ENCODE measurements around the gene TOR1AIP2.

DNA sequence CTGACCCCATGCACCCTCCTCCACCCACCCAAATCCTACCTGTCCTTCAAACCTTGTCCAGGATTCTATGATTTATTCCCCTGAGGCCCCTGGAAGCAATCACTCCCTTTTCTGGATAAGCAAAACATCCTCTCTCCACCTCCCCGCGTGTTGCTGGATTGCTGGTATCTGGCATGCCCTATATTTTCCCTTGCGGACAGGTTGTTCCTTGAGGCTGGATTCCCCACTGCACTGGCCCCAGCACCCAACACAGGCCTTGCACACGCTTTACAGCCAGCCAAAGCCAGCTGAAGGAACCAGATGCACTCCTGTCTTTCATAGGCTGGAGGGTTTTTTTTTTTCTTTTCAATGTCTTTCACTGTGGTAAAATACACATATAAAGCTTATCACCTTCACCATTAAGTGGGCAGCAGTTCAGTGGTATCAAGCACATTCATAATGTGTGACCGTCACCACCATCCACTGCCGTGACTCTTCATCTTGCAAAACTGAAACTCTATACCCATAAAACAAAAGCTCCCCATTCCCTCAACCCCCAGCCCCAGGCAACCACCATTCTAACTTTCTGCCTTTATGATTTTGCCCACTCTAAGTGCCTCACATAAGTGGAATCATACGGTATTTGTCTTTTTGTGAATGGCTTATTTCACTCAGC is 50.9 kb downstream of the TOR1AIP2 start:
- no peak for TF ChIP-seq POLR2AphosphoS5 (IDR thresholded peaks at IDR 0.05; ENCODE audit: borderline replicate concordance, low read depth, low read length)
- TF ChIP-seq EZH2 (IDR thresholded peaks at IDR 0.05): no peak
- no peak for TF ChIP-seq FOXP2 (optimal IDR thresholded peaks at IDR 0.05; ENCODE audit: control extremely low read depth, extremely low read length, insufficient read depth)
